ENCODE results near the gene PCBP1.
"Not testable (repeated sequence)": the region's sequence is repeated elsewhere in the genome, so short reads cannot be mapped to it uniquely, and the experiment has no call there.

PCBP1 gene

DNA sequence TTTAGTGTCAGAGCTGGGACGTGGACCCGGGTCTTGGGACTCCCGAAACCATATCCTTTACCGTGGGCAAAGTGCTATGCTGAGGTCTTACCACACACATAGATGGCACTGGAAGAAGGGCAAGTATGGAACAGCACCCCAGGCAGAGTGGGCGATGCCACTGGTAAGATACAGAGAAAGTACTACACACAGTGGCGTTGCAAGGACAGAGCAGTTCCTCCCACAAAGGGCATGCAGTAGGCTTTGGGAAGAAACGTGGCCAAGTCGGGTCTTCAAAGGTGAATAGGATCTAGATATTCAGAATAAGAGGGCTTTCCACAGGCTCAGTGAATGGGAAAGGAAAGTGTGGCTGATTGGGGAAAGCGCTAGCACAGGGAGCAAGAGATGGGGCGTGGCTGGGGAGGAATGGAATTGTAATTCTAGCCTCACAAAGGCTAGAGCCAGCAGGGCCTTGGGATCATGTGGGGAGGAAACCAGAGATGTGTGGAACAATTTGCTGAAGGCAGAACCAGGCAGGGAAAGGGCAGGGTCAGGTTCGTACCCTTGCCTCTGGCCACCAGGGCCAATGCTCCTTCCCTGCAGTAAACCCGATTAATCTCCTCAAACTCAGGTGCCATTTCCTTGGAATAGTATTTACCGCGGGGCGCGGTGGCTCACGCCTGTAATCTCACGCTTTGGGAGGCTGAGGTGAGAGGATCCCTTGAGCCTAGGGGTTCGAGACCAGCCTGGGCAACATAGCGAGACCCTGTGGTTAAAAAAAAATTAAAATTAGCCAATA, 36.0 kb downstream of the PCBP1 start:
- peak overlapping the region; percentile 0 to 93 (median 58) for H3K9ac ChIP-seq (ENCODE audit: low read length in 5 of 5)
- H3K27me3 ChIP-seq (ENCODE audit: control insufficient read depth in 5 of 5, insufficient read depth in 4 of 5, low read length in 5 of 5), result no peaks in the 10 kb centered on the region
- no peaks in the 10 kb centered on the region for H3K36me3 ChIP-seq (ENCODE audit: control insufficient read depth in 5 of 5, insufficient read depth in 5 of 5, low read length in 5 of 5)
- peaks cover 0 to 57% (median 35%) of the 10 kb centered on the region in 5 donors for H3K4me1 ChIP-seq (ENCODE audit: control insufficient read depth in 5 of 5, insufficient read depth in 5 of 5, low read length in 5 of 5)
- H3K9me3 ChIP-seq (ENCODE audit: control insufficient read depth in 5 of 5, low read length in 5 of 5), result no peaks in the 10 kb centered on the region
- peak overlapping the region; percentile 100 for H3K27ac ChIP-seq (ENCODE audit: low read depth, low read length)
- H3K4me3 ChIP-seq (ENCODE audit: low read depth in 1 of 5, low read length in 5 of 5), result peak overlapping the region; percentile 49 to 73 (median 72)

DNA sequence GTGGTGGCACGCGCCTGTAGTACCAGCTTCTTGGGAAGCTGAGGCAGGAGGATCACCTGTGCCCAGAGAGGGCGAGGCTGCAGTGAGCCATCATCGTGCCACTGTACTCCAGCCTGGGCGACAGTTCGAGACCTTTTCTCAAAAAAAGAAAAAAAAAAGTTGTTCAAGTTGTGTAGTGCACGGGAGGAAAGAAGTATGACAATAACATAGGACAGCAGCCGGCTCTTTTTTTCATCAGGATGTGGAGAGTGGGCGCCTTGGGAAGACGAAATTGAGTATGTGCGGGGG, 36.5 kb downstream of the PCBP1 start:
- H3K9ac ChIP-seq (ENCODE audit: low read length in 5 of 5), result peak overlapping the region; percentile 0 to 93 (median 58)
- peaks cover 0 to 55% (median 36%) of the 10 kb centered on the region in 5 donors for H3K4me1 ChIP-seq (ENCODE audit: control insufficient read depth in 5 of 5, insufficient read depth in 5 of 5, low read length in 5 of 5)
- H3K27ac ChIP-seq (ENCODE audit: low read depth, low read length), result peak overlapping the region; percentile 100
- H3K27me3 ChIP-seq (ENCODE audit: control insufficient read depth in 5 of 5, insufficient read depth in 4 of 5, low read length in 5 of 5), result no peaks in the 10 kb centered on the region
- H3K36me3 ChIP-seq (ENCODE audit: control insufficient read depth in 5 of 5, insufficient read depth in 5 of 5, low read length in 5 of 5), result no peaks in the 10 kb centered on the region
- H3K4me3 ChIP-seq (ENCODE audit: low read depth in 1 of 5, low read length in 5 of 5), result peak overlapping the region; percentile 49 to 73 (median 72)
- H3K9me3 ChIP-seq (ENCODE audit: control insufficient read depth in 5 of 5, low read length in 5 of 5), result no peaks in the 10 kb centered on the region

DNA sequence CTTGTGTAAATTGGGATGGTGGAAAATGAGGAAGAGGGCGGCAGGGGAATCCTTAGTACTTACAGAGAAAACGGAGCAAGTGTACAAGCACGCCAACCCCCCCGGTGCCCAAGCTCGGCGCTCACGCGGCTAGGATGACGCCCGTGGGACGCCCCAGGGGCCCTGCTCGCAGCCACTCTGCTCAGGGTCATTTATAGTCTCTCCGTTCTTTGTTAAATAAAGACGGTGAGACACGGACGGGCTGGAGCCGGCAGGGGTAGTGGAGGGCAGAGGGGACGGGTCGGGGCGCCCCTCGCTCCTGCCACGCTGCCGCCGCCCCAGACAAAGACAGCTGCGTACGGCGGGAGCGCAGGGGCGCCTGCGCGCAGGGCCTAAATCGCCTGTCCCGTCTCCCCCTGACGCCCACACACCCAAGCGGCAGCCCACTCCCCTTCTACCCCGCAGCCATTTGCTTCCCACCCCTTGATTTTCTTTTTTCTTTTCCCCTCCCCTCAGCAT, 37.8 kb downstream of the PCBP1 start:
- Histone ChIP-seq H3K27ac (ENCODE audit: low read depth, low read length) (peak overlapping the region; percentile 100), H3K9ac (ENCODE audit: low read length in 5 of 5) (peak overlapping the region; percentile 79 to 93 (median 89)), H3K27me3 (ENCODE audit: control insufficient read depth in 5 of 5, insufficient read depth in 4 of 5, low read length in 5 of 5) (no peaks in the 10 kb centered on the region), H3K4me3 (ENCODE audit: low read depth in 1 of 5, low read length in 5 of 5) (peak overlapping the region; percentile 61 to 80 (median 72)), H3K36me3 (ENCODE audit: control insufficient read depth in 5 of 5, insufficient read depth in 5 of 5, low read length in 5 of 5) (no peaks in the 10 kb centered on the region), H3K4me1 (ENCODE audit: control insufficient read depth in 5 of 5, insufficient read depth in 5 of 5, low read length in 5 of 5) (peaks cover 0 to 49% (median 36%) of the 10 kb centered on the region in 5 donors), H3K9me3 (ENCODE audit: control insufficient read depth in 5 of 5, low read length in 5 of 5) (no peaks in the 10 kb centered on the region)

DNA sequence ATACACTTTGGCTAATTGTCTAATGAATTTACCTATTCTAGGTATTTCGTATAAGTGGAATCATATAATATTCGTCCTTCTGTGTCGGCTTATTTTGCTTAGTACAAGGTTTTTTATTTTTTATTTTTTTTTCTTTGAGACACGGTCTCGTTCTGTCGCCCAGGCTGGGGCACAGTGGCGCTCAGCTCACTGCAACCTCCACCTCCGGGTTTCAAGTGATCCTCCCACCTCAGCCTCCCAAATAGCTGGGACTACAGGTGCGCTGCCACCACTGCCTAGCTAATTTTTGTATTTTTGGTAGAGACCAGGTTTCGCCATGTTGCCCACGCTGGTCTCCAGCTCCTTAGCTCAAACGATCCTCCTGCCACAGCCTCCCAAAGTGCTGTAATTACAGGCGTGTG, 38.2 kb downstream of the PCBP1 start:
- Histone ChIP-seq H3K36me3 (ENCODE audit: control insufficient read depth in 5 of 5, insufficient read depth in 5 of 5, low read length in 5 of 5) (no peaks in the 10 kb centered on the region), H3K27ac (ENCODE audit: low read depth, low read length) (peak overlapping the region; percentile 100), H3K9me3 (ENCODE audit: control insufficient read depth in 5 of 5, low read length in 5 of 5) (no peaks in the 10 kb centered on the region), H3K4me3 (ENCODE audit: low read depth in 1 of 5, low read length in 5 of 5) (peak overlapping the region; percentile 61 to 80 (median 72)), H3K4me1 (ENCODE audit: control insufficient read depth in 5 of 5, insufficient read depth in 5 of 5, low read length in 5 of 5) (peaks cover 0 to 49% (median 36%) of the 10 kb centered on the region in 5 donors), H3K9ac (ENCODE audit: low read length in 5 of 5) (peak overlapping the region; percentile 79 to 93 (median 89)), H3K27me3 (ENCODE audit: control insufficient read depth in 5 of 5, insufficient read depth in 4 of 5, low read length in 5 of 5) (no peaks in the 10 kb centered on the region)

DNA sequence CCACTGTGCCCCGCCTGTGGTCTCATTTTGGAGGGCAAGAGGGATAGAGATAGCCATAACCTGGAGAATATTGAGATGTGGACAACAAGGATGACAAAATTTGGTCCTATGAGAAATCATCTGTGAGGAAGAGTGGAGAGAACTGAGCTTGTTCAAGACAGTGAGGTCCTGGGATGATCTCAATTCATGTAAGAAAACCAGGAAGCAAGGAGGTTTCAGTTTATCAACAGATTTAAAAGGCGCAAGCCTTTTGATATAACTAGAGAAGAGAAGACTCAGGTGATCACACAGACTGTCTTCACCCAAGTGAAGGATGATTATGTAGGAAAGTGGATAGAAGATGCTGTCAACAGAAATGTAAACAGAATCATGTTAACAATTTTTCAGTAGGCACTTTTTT, 39.1 kb downstream of the PCBP1 start:
- H3K4me3 ChIP-seq (ENCODE audit: low read depth in 1 of 5, low read length in 5 of 5), result no peak overlapping the region
- peaks cover 0 to 50% (median 40%) of the 10 kb centered on the region in 5 donors for H3K4me1 ChIP-seq (ENCODE audit: control insufficient read depth in 5 of 5, insufficient read depth in 5 of 5, low read length in 5 of 5)
- H3K36me3 ChIP-seq (ENCODE audit: control insufficient read depth in 5 of 5, insufficient read depth in 5 of 5, low read length in 5 of 5), result no peaks in the 10 kb centered on the region
- no peak overlapping the region for H3K9ac ChIP-seq (ENCODE audit: low read length in 5 of 5)
- no peaks in the 10 kb centered on the region for H3K27me3 ChIP-seq (ENCODE audit: control insufficient read depth in 5 of 5, insufficient read depth in 4 of 5, low read length in 5 of 5)
- H3K27ac ChIP-seq (ENCODE audit: low read depth, low read length), result no peak overlapping the region
- H3K9me3 ChIP-seq (ENCODE audit: control insufficient read depth in 5 of 5, low read length in 5 of 5), result no peaks in the 10 kb centered on the region

DNA sequence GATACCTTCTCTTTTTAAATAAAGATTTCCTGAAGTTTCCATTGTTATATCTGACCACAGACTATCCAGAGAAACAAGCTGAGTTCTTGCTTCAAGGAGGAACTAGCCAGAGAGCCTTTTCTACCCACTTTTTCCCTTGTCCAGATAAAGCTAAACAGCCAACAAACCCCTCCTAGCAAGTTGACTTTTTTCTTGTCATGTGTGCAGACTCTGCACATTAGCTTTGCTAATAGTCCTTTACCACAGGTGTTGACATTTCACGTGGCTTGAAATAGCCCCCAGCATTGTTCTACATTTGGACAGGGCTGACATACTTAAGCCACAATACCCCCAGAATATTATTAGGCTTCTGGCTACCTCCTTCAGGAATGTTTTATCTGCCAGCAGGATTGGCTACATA, 40.7 kb downstream of the PCBP1 start:
- Histone ChIP-seq H3K9me3 (ENCODE audit: control insufficient read depth in 5 of 5, low read length in 5 of 5) (no peaks in the 10 kb centered on the region), H3K4me3 (ENCODE audit: low read depth in 1 of 5, low read length in 5 of 5) (no peak overlapping the region), H3K4me1 (ENCODE audit: control insufficient read depth in 5 of 5, insufficient read depth in 5 of 5, low read length in 5 of 5) (peaks cover 6 to 57% (median 48%) of the 10 kb centered on the region in 5 donors), H3K9ac (ENCODE audit: low read length in 5 of 5) (no peak overlapping the region), H3K27ac (ENCODE audit: low read depth, low read length) (no peak overlapping the region), H3K27me3 (ENCODE audit: control insufficient read depth in 5 of 5, insufficient read depth in 4 of 5, low read length in 5 of 5) (no peaks in the 10 kb centered on the region), H3K36me3 (ENCODE audit: control insufficient read depth in 5 of 5, insufficient read depth in 5 of 5, low read length in 5 of 5) (no peaks in the 10 kb centered on the region)

DNA sequence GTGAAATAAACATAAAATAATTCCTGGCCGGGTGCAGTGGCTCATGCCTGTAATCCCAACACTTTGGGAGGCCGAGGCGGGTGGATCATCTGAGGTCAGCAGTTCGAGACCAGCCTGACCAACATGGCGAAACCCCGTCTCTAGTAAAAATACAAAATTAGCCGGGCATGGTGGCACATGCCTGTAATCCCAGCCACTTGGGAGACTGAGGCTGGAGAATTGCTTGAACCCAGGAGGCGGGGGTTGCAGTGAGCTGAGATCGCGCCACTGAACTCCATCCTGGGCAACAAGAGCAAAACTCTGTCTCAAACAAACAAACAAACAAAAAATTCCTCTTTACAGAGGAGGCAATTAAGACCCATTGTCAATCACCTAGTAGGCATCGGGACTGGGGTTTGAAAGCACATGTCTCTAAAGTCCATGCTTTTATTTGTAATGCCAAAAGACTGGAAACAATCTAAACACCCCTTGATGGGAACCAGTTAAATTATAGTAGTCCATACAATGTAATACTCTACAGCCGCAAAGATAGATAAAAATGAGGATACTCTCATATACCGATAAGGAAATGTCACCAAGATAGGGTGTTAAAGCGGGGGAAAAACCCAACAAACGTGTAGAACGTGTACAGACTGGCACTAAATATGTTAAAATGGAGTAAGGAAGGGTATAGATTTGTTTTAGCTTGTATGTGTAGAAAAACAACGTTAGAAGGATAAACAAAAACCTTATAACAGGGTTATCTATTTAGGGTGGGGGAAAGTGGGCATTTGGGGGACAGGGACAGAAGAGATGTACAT, 44.3 kb downstream of the PCBP1 start:
- Histone ChIP-seq H3K4me3 (ENCODE audit: low read depth in 1 of 5, low read length in 5 of 5) (peak overlapping the region in 4 of 5 donors; percentile 59 to 71 (median 66)), H3K27ac (ENCODE audit: low read depth, low read length) (peak overlapping the region; percentile 100), H3K4me1 (ENCODE audit: control insufficient read depth in 5 of 5, insufficient read depth in 5 of 5, low read length in 5 of 5) (peaks cover 15 to 61% (median 51%) of the 10 kb centered on the region in 5 donors), H3K9ac (ENCODE audit: low read length in 5 of 5) (peak overlapping the region; percentile 33 to 79 (median 52))
- not testable (repeated sequence) for H3K36me3 ChIP-seq (ENCODE audit: control insufficient read depth in 5 of 5, insufficient read depth in 5 of 5, low read length in 5 of 5); H3K9me3 ChIP-seq (ENCODE audit: control insufficient read depth in 5 of 5, low read length in 5 of 5); H3K27me3 ChIP-seq (ENCODE audit: control insufficient read depth in 5 of 5, insufficient read depth in 4 of 5, low read length in 5 of 5)

DNA sequence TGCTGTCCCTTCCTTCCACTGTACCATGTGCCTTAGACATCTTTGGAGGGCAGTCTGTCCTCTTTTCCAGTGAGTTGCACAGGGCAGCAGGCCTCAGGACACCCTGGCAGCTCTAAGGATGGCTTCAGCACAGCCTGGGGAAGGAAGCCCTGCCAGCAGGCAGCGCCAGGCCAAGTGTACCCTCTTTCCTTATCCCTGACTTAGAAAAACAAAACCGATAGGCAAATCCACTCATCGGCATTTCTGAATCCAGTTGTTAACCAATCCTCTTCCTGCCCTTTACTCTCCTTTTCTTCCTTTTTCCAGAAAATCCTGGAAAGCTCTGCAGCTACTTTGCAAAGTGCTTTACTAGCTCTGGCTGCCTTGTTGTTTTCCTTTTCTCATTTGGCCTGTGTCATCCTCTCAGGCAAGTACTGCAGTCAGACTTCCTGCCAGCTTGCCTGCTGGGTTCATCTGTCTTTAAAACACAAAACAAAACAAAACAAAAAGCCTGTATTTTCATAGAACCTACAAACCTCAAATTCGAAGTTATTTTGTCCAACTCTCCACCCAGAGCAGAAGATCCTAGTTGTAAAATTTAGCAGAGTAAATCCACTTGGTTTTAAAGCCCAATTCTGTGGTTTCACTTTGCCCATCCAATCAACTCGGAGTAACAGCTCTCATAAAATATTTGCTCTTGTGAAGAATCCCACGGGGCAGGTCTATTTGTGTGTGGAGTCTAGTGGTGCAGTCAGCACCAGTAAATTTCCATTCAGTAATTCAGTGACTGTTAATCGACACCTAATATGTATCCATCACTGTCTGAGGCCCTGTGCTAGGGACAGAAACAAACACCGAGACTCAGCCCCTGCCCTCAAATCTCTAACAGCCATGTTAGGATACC, 45.2 kb downstream of the PCBP1 start:
- Histone ChIP-seq H3K36me3 (ENCODE audit: control insufficient read depth in 5 of 5, insufficient read depth in 5 of 5, low read length in 5 of 5) (no peaks in the 10 kb centered on the region), H3K27ac (ENCODE audit: low read depth, low read length) (peak overlapping the region; percentile 100), H3K4me1 (ENCODE audit: control insufficient read depth in 5 of 5, insufficient read depth in 5 of 5, low read length in 5 of 5) (peaks cover 15 to 56% (median 47%) of the 10 kb centered on the region in 5 donors), H3K27me3 (ENCODE audit: control insufficient read depth in 5 of 5, insufficient read depth in 4 of 5, low read length in 5 of 5) (no peaks in the 10 kb centered on the region), H3K9me3 (ENCODE audit: control insufficient read depth in 5 of 5, low read length in 5 of 5) (no peaks in the 10 kb centered on the region), H3K4me3 (ENCODE audit: low read depth in 1 of 5, low read length in 5 of 5) (peak overlapping the region; percentile 57 to 71 (median 62)), H3K9ac (ENCODE audit: low read length in 5 of 5) (peak overlapping the region; percentile 33 to 79 (median 52))

DNA sequence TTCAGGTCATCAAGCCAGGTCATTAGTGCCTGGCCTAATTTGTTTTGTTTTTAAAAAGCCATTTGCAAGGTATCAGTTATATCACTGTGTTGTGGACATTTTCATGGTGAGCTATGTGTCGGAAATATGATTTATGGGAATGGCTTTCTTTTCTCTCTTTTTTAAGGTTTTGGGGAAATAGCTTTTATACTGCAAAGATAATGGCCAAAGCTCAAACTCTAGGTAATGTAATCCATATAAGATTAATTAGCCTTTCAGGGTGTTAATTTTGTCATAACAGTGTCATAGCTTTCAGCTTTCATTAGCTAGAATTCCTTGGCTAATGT, 45.8 kb downstream of the PCBP1 start:
- Histone ChIP-seq H3K4me1 (ENCODE audit: control insufficient read depth in 5 of 5, insufficient read depth in 5 of 5, low read length in 5 of 5) (peaks cover 16 to 53% (median 43%) of the 10 kb centered on the region in 5 donors), H3K27ac (ENCODE audit: low read depth, low read length) (peak overlapping the region; percentile 100), H3K9ac (ENCODE audit: low read length in 5 of 5) (peak overlapping the region; percentile 33 to 79 (median 52)), H3K36me3 (ENCODE audit: control insufficient read depth in 5 of 5, insufficient read depth in 5 of 5, low read length in 5 of 5) (no peaks in the 10 kb centered on the region), H3K4me3 (ENCODE audit: low read depth in 1 of 5, low read length in 5 of 5) (peak overlapping the region; percentile 57 to 71 (median 62)), H3K27me3 (ENCODE audit: control insufficient read depth in 5 of 5, insufficient read depth in 4 of 5, low read length in 5 of 5) (no peaks in the 10 kb centered on the region), H3K9me3 (ENCODE audit: control insufficient read depth in 5 of 5, low read length in 5 of 5) (no peaks in the 10 kb centered on the region)
